ENCODE results near the gene ARHGAP4.

- no peak for TF ChIP-seq EZH2 (IDR thresholded peaks at IDR 0.05)
- no peak for TF ChIP-seq CTCF (IDR thresholded peaks at IDR 0.05 in 2 of 3, conservative IDR thresholded peaks at IDR 0.05 in 1 of 3; ENCODE audit: borderline replicate concordance in 1 of 3, insufficient read depth in 1 of 3, low read depth in 2 of 3, low read length in 2 of 3)
- no peak for TF ChIP-seq POLR2AphosphoS5 (IDR thresholded peaks at IDR 0.05; ENCODE audit: low read depth, low read length)
- no peak for TF ChIP-seq POLR2A (IDR thresholded peaks at IDR 0.05; ENCODE audit: borderline replicate concordance, extremely low read depth, insufficient read depth, insufficient read length)
- no peak for TF ChIP-seq SRF (IDR thresholded peaks at IDR 0.05; ENCODE audit: low read depth)
- no peak for TF ChIP-seq MAX (IDR thresholded peaks at IDR 0.05)
- no peak for TF ChIP-seq YY1 (IDR thresholded peaks at IDR 0.05; ENCODE audit: extremely low read depth, insufficient replicate concordance, low read depth, low read length)
- no peak for TF ChIP-seq CEBPB (IDR thresholded peaks at IDR 0.05; ENCODE audit: low read depth)
- no peak for TF ChIP-seq ZBTB33 (IDR thresholded peaks at IDR 0.05; ENCODE audit: extremely low read depth, insufficient replicate concordance, low read length)
- TF ChIP-seq CBX3 (IDR thresholded peaks at IDR 0.05; ENCODE audit: low read depth), result no peak
Measured at GRCh38 chrX:153900831-153901752, 25.0 kb downstream of the ARHGAP4 start.
